WTC11 (cell line): ENCODE results near the gene ARMH1. TPM values are rescaled to one million over a fixed set of nuclear protein-coding genes. Genes with fewer than 3 reads are reported as not detected.

Source experiments
- ATAC-seq: fragments of 200-7000 bp; cut with Tn5 transposase; 2 replicates; pipeline ENCODE4 v1.10.0; 2021; ENCODE audit warnings: mild to moderate bottlenecking, moderate library complexity
- CTCF ChIA-PET: fragments of 300-600 bp; sonication (Branson Sonifier 250); formaldehyde crosslinking; loops from one replicate; lab custom pipeline; 2021; ENCODE audit warnings: antibody characterized with exemption; lab: Charles Lee
- POLR2A ChIA-PET: fragments of 350-600 bp; sonication (Branson Sonifier 250); formaldehyde crosslinking; loops from one replicate; lab custom pipeline; 2021; ENCODE audit warnings: antibody characterized with exemption; lab: Charles Lee
- DNase-seq: peaks from one replicate; pipeline ENCODE4 v3.0.0; 2021; ENCODE audit warnings: low spot score
- H3K27ac Mint-ChIP-seq: 2 replicates; pipeline ENCODE4 v1.8.0; 2021; ENCODE audit warnings: mixed read lengths
- H3K27me3 Mint-ChIP-seq: 2 replicates; pipeline ENCODE4 v1.8.0; 2021; ENCODE audit warnings: low read depth, mild to moderate bottlenecking, moderate library complexity, mixed read lengths
- H3K36me3 Mint-ChIP-seq: 2 replicates; pipeline ENCODE4 v1.8.0; 2021; ENCODE audit warnings: mixed read lengths
- H3K4me1 Mint-ChIP-seq: 2 replicates; pipeline ENCODE4 v1.8.0; 2022; ENCODE audit warnings: mixed read lengths
- H3K4me3 Mint-ChIP-seq: 2 replicates; pipeline ENCODE4 v1.8.0; 2021; ENCODE audit warnings: mild to moderate bottlenecking, moderate library complexity, mixed read lengths
- H3K9me3 Mint-ChIP-seq: 2 replicates; pipeline ENCODE4 v1.8.0; 2021; ENCODE audit warnings: mixed read lengths
- FOXJ3 ChIP-seq: sonication (generic); formaldehyde crosslinking; IDR thresholded peaks from 2 replicates; pipeline ENCODE4 v1.9.0; 2021; ENCODE audit warnings: missing genetic modification reagents, mild to moderate bottlenecking, borderline replicate concordance
- JAZF1 ChIP-seq: fragments of 250-450 bp; sonication (Bioruptor Pico); IDR thresholded peaks from 2 replicates; pipeline ENCODE4 v1.9.0; 2021; ENCODE audit warnings: moderate library complexity, mild to moderate bottlenecking, inconsistent platforms
- NFYB ChIP-seq: sonication (generic); formaldehyde crosslinking; conservative IDR thresholded peaks from 2 replicates; pipeline ENCODE4 v1.8.0; 2022; ENCODE audit warnings: low read depth, missing genetic modification reagents
- OVOL2 ChIP-seq: fragments of 250-450 bp; sonication (Bioruptor Pico); IDR thresholded peaks from 2 replicates; pipeline ENCODE4 v1.9.0; 2021; ENCODE audit warnings: mild to moderate bottlenecking, borderline replicate concordance
- SMAD3 ChIP-seq: sonication (generic); formaldehyde crosslinking; IDR thresholded peaks from 2 replicates; pipeline ENCODE4 v1.8.0; 2022; ENCODE audit warnings: missing genetic modification reagents, mild to moderate bottlenecking, borderline replicate concordance
- ZNF138 ChIP-seq: sonication (generic); formaldehyde crosslinking; conservative IDR thresholded peaks from 2 replicates; pipeline ENCODE4 v1.8.1; 2022; ENCODE audit warnings: mild to moderate bottlenecking, moderate library complexity, missing genetic modification reagents
- ZNF317 ChIP-seq: sonication (generic); formaldehyde crosslinking; IDR thresholded peaks from 2 replicates; pipeline ENCODE4 v1.8.1; 2023; ENCODE audit warnings: low read depth, mild to moderate bottlenecking, moderate library complexity, missing genetic modification reagents, borderline replicate concordance
- ZNF416 ChIP-seq: fragments of 250-450 bp; sonication (Bioruptor Pico); IDR thresholded peaks from 2 replicates; pipeline ENCODE4 v1.9.0; 2021; ENCODE audit warnings: mild to moderate bottlenecking, inconsistent platforms
- ZNF671 ChIP-seq: fragments of 250-450 bp; sonication (Bioruptor Pico); IDR thresholded peaks from 2 replicates; pipeline ENCODE4 v1.8.0; 2021; ENCODE audit warnings: mild to moderate bottlenecking
- total RNA-seq: library from RNA; stranded (reverse); gene quantifications from 3 replicates; pipeline ENCODE4 v1.2.3, GENCODE V29; 2021
- TF ChIP-seq, protein P1 (sequence below): sonication (generic); formaldehyde crosslinking; IDR thresholded peaks from 2 replicates; pipeline ENCODE4 v1.8.1; 2022; ENCODE audit warnings: low read depth, missing genetic modification reagents, borderline replicate concordance
- TF ChIP-seq, protein P2 (sequence below): sonication (generic); formaldehyde crosslinking; IDR thresholded peaks from 2 replicates; pipeline ENCODE4 v1.8.0; 2023; ENCODE audit warnings: mild to moderate bottlenecking, missing genetic modification reagents
- TF ChIP-seq, protein P3 (sequence below): sonication (generic); formaldehyde crosslinking; IDR thresholded peaks from 2 replicates; pipeline ENCODE4 v1.8.1; 2023; ENCODE audit warnings: mild to moderate bottlenecking, missing genetic modification reagents
- TF ChIP-seq, protein P4 (sequence below): sonication (generic); formaldehyde crosslinking; IDR thresholded peaks from 2 replicates; pipeline ENCODE4 v1.8.1; 2023; ENCODE audit warnings: mild to moderate bottlenecking, moderate library complexity, missing genetic modification reagents
- TF ChIP-seq, protein P5 (sequence below): sonication (generic); formaldehyde crosslinking; IDR thresholded peaks from 2 replicates; pipeline ENCODE4 v1.8.1; 2022; ENCODE audit warnings: mild to moderate bottlenecking, missing genetic modification reagents, moderate library complexity, borderline replicate concordance

ARMH1 gene
- total RNA-seq, 1 experiment from 2014 or later: 0.74 TPM

DNA sequence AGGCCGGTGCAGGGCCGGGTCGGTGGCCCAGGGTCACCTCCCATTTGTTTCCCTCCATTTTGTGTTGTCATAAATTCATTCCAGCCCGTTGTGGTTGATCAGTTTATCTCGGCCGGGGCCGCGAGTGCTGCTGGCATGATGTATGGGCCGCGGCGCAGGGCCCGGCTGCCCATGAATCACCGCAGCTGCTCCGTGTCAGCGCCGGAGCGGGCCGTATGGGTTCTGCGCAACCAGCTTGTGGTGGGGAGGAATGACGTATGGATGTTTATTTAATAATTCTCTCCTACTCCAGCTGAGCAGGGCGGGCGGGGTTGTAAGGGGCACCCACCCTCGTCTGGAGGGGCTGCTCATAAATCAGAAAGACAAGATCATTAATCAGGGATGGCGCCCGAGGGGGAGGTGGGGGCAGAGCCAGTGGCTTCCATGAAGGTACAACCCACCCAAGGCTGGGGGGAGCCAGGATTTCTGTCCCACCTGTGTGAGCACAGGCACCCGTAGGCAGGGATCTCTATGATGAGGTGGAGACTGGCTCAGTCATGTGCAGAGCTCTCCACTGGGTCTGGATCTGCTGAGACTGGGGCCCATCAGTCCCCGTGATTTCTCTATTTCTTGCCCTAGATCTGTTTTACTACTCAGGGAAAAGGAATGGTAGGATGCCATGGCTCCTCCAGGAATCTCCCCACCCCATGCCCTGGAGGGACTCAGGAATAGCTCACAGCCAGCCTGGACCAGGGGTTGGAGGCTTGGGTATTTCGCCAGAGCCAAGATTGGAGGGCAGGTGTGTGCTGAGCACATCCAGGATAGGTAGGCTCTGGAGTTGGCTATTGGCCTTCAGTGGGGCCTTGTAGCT lies 28.0 kb upstream of the ARMH1 start:
- TF ChIP-seq, protein P1, sequence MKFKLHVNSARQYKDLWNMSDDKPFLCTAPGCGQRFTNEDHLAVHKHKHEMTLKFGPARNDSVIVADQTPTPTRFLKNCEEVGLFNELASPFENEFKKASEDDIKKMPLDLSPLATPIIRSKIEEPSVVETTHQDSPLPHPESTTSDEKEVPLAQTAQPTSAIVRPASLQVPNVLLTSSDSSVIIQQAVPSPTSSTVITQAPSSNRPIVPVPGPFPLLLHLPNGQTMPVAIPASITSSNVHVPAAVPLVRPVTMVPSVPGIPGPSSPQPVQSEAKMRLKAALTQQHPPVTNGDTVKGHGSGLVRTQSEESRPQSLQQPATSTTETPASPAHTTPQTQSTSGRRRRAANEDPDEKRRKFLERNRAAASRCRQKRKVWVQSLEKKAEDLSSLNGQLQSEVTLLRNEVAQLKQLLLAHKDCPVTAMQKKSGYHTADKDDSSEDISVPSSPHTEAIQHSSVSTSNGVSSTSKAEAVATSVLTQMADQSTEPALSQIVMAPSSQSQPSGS (CRISPR knock-in tag): no peak
- TF ChIP-seq JAZF1 (no peak), ZNF317 (CRISPR knock-in tag) (no peak), OVOL2 (CRISPR knock-in tag) (no peak), FOXJ3 (CRISPR knock-in tag) (no peak), SMAD3 (no peak)
- TF ChIP-seq, protein P2, sequence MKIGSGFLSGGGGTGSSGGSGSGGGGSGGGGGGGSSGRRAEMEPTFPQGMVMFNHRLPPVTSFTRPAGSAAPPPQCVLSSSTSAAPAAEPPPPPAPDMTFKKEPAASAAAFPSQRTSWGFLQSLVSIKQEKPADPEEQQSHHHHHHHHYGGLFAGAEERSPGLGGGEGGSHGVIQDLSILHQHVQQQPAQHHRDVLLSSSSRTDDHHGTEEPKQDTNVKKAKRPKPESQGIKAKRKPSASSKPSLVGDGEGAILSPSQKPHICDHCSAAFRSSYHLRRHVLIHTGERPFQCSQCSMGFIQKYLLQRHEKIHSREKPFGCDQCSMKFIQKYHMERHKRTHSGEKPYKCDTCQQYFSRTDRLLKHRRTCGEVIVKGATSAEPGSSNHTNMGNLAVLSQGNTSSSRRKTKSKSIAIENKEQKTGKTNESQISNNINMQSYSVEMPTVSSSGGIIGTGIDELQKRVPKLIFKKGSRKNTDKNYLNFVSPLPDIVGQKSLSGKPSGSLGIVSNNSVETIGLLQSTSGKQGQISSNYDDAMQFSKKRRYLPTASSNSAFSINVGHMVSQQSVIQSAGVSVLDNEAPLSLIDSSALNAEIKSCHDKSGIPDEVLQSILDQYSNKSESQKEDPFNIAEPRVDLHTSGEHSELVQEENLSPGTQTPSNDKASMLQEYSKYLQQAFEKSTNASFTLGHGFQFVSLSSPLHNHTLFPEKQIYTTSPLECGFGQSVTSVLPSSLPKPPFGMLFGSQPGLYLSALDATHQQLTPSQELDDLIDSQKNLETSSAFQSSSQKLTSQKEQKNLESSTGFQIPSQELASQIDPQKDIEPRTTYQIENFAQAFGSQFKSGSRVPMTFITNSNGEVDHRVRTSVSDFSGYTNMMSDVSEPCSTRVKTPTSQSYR (CRISPR knock-in tag): no peak
- H3K27ac Mint-ChIP-seq: no peak overlapping the region
- H3K36me3 Mint-ChIP-seq: peaks cover 53% of the 10 kb centered on the region
- no peaks in the 10 kb centered on the region for H3K27me3 Mint-ChIP-seq
- peaks cover 20% of the 10 kb centered on the region for H3K4me1 Mint-ChIP-seq
- CTCF ChIA-PET: interaction anchor here (1.5 kb wide), 1 partner anchor 37 kb away, joined by 5 read pairs; no protein-coding TSS in a partner anchor
- no peaks in the 10 kb centered on the region for H3K9me3 Mint-ChIP-seq
- H3K4me3 Mint-ChIP-seq: no peak overlapping the region
- ATAC-seq: no peak
- POLR2A ChIA-PET: interaction anchor here (1.5 kb wide), 1 partner anchor 15 kb away, joined by 4 read pairs; no protein-coding TSS in a partner anchor
- DNase-seq: no peak

DNA sequence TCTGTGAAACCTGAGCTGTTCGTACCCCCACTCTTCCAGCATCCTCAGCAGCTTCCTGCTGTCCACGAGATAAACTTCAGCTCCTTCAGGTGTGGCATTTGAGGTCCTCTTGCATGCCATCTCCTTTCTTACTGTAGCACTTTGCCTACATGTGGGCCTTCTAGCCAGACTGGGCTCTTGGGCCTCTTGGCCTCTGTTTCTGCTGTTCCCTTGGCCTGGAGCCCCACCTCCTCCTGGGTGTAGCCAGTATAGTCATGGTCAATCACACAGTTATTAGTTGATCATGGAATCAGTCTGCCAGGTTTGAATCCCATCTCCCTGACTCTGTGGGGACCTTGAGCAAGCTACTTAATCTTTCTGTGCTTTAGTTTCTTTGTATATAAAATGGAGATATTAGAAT lies 26.6 kb upstream of the ARMH1 start:
- ATAC-seq (no peak), DNase-seq (no peak)
- Mint-ChIP-seq H3K27ac (no peak overlapping the region), H3K4me1 (peaks cover 20% of the 10 kb centered on the region), H3K36me3 (peaks cover 46% of the 10 kb centered on the region), H3K4me3 (no peak overlapping the region), H3K27me3 (no peaks in the 10 kb centered on the region), H3K9me3 (no peaks in the 10 kb centered on the region)
- CTCF ChIA-PET: interaction anchor here (0.9 to 1.5 kb wide), 2 partner anchors 38 to 353 kb away, joined by 3 to 5 read pairs; no protein-coding TSS in a partner anchor
- POLR2A ChIA-PET: interaction anchor here (0.6 to 1.5 kb wide), 2 partner anchors 17 to 83 kb away, joined by 3 to 4 read pairs; partner anchors contain the start of gene RNU5D-1
- TF ChIP-seq ZNF671 (CRISPR knock-in tag): no peak
- TF ChIP-seq, protein P3, sequence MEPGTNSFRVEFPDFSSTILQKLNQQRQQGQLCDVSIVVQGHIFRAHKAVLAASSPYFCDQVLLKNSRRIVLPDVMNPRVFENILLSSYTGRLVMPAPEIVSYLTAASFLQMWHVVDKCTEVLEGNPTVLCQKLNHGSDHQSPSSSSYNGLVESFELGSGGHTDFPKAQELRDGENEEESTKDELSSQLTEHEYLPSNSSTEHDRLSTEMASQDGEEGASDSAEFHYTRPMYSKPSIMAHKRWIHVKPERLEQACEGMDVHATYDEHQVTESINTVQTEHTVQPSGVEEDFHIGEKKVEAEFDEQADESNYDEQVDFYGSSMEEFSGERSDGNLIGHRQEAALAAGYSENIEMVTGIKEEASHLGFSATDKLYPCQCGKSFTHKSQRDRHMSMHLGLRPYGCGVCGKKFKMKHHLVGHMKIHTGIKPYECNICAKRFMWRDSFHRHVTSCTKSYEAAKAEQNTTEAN (CRISPR knock-in tag): no peak
- TF ChIP-seq, protein P4, sequence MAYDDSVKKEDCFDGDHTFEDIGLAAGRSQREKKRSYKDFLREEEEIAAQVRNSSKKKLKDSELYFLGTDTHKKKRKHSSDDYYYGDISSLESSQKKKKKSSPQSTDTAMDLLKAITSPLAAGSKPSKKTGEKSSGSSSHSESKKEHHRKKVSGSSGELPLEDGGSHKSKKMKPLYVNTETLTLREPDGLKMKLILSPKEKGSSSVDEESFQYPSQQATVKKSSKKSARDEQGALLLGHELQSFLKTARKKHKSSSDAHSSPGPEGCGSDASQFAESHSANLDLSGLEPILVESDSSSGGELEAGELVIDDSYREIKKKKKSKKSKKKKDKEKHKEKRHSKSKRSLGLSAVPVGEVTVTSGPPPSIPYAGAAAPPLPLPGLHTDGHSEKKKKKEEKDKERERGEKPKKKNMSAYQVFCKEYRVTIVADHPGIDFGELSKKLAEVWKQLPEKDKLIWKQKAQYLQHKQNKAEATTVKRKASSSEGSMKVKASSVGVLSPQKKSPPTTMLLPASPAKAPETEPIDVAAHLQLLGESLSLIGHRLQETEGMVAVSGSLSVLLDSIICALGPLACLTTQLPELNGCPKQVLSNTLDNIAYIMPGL: no peak
- TF ChIP-seq, protein P5, sequence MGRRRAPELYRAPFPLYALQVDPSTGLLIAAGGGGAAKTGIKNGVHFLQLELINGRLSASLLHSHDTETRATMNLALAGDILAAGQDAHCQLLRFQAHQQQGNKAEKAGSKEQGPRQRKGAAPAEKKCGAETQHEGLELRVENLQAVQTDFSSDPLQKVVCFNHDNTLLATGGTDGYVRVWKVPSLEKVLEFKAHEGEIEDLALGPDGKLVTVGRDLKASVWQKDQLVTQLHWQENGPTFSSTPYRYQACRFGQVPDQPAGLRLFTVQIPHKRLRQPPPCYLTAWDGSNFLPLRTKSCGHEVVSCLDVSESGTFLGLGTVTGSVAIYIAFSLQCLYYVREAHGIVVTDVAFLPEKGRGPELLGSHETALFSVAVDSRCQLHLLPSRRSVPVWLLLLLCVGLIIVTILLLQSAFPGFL: no peak
- TF ChIP-seq ZNF416 (CRISPR knock-in tag): no peak
- TF ChIP-seq ZNF138 (CRISPR knock-in tag): no peak
- no peak for TF ChIP-seq NFYB (CRISPR knock-in tag)
